ENCODE measurements around the gene CRIM1. TPM values are rescaled to one million over a fixed set of nuclear protein-coding genes. Genes with fewer than 3 reads are reported as not detected.

Gene CRIM1
- polyA plus RNA-seq, 2 of the 4 experiments (the other 2 are of a cell fraction): 127 to 208 TPM

GRCh38 chr2:36415381-36416022 lies 59.9 kb downstream of the CRIM1 start:
- CTCF ChIA-PET: interaction anchor here (0.9 to 4.1 kb wide), 6 partner anchors 7 to 91 kb away, joined by 4 to 18 read pairs (median 4); no protein-coding TSS in a partner anchor
- no peak for TF ChIP-seq SREBF2 (IDR thresholded peaks at IDR 0.05)
- TF ChIP-seq JUNB (IDR thresholded peaks at IDR 0.05): no peak
- TF ChIP-seq ATOH8 (CRISPR knock-in tag; IDR thresholded peaks at IDR 0.05; ENCODE audit: low read depth): no peak
- TF ChIP-seq CBX2 (IDR thresholded peaks at IDR 0.05; ENCODE audit: borderline replicate concordance, low read depth): no peak
- no peak for TF ChIP-seq MAZ (IDR thresholded peaks at IDR 0.05; ENCODE audit: borderline replicate concordance, low read depth, low read length)
- no peak for TF ChIP-seq CEBPB (IDR thresholded peaks at IDR 0.05)
- no peak for TF ChIP-seq FOSL2 (IDR thresholded peaks at IDR 0.05)
- no peak for TF ChIP-seq FOSL2 (CRISPR knock-in tag; IDR thresholded peaks at IDR 0.05)
- no peak for TF ChIP-seq RFX5 (IDR thresholded peaks at IDR 0.05)
- no peak for TF ChIP-seq NR3C1 (IDR thresholded peaks at IDR 0.05)
- TF ChIP-seq HEYL (CRISPR knock-in tag; IDR thresholded peaks at IDR 0.05): no peak
- TF ChIP-seq CHD2 (IDR thresholded peaks at IDR 0.05; ENCODE audit: low read length, partially characterized antibody): no peak
- no peak for TF ChIP-seq HOXA7 (CRISPR knock-in tag; IDR thresholded peaks at IDR 0.05)
- TF ChIP-seq MYC (IDR thresholded peaks at IDR 0.05; ENCODE audit: borderline replicate concordance, low read length): no peak
- no peak for TF ChIP-seq KDM5A (IDR thresholded peaks at IDR 0.05)
- WGBS (ENCODE audit: missing lambda C conversion rate): 85% methylated on average over 6 of the region's 6 CpGs
- no peak overlapping the region for H3K4me2 ChIP-seq
- ATAC-seq (0 out of 6 replicates have a peak, but pooled peaks of 1 of the 2 experiments have one; percentile 4), DNase-seq (ENCODE audit: low read depth in 1 of 2, low spot score in 1 of 2) (no peak), FAIRE-seq (no peak)
- peaks cover 100% of the 10 kb centered on the region for H3K4me1 ChIP-seq
- peak overlapping the region in 1 of 2 experiments; percentile 56; a peak in 3 of 6 replicates for H3K27ac ChIP-seq
- no peak overlapping the region for H3K4me3 ChIP-seq
- POLR2A ChIA-PET: interaction anchor here (0.5 kb wide), 1 partner anchor 50 kb away, joined by 3 read pairs; no protein-coding TSS in a partner anchor
- no peaks in the 10 kb centered on the region for H3K9me3 ChIP-seq

GRCh38 chr2:36416370-36417165 lies 61.0 kb downstream of the CRIM1 start:
- Histone ChIP-seq H3K27ac (peak overlapping the region in 1 of 2 experiments; percentile 56; a peak in 3 of 6 replicates), H3K4me1 (peaks cover 100% of the 10 kb centered on the region), H3K4me2 (no peak overlapping the region), H3K4me3 (no peak overlapping the region), H3K9me3 (no peaks in the 10 kb centered on the region)
- WGBS (ENCODE audit: missing lambda C conversion rate): 90% methylated on average over 8 of the region's 8 CpGs
- TF ChIP-seq HOXA7 (CRISPR knock-in tag; IDR thresholded peaks at IDR 0.05) (0 out of 2 replicates have a peak, but pooled peaks have one; percentile 73), KDM1A (IDR thresholded peaks at IDR 0.05; ENCODE audit: low read depth) (no peak), NFE2L2 (conservative IDR thresholded peaks at IDR 0.05; ENCODE audit: low read length) (no peak), FOSB (CRISPR knock-in tag; IDR thresholded peaks at IDR 0.05) (peak; percentile 52; the same call in 1 of the 2 replicates), PBX3 (IDR thresholded peaks at IDR 0.05) (no peak)
- FAIRE-seq: no peak
- no peak for DNase-seq (ENCODE audit: low read depth in 1 of 2, low spot score in 1 of 2)
- peak in 1 of 2 experiments; percentile 2; a peak in 2 of 6 replicates for ATAC-seq
- ChIA-PET CTCF (interaction anchor here (0.7 to 3.5 kb wide), 6 partner anchors 8 to 44 kb away, joined by 3 to 16 read pairs (median 3); no protein-coding TSS in a partner anchor), POLR2A (no interaction called here)

- Histone ChIP-seq H3K27ac (peak overlapping the region; percentile 47 to 64), H3K4me3 (no peak overlapping the region), H3K4me2 (peak overlapping the region; percentile 38), H3K9me3 (no peaks in the 10 kb centered on the region), H3K4me1 (peaks cover 93% of the 10 kb centered on the region)
- WGBS (ENCODE audit: missing lambda C conversion rate): 90% methylated on average over 6 of the region's 6 CpGs
- peak; percentile 65 for FAIRE-seq
- TF ChIP-seq CHD4 (IDR thresholded peaks at IDR 0.05; ENCODE audit: borderline replicate concordance) (no peak), POLR2AphosphoS2 (conservative IDR thresholded peaks at IDR 0.05; ENCODE audit: low read length) (peak; percentile 63)
- ChIA-PET CTCF (interaction anchor here (0.7 kb wide), 1 partner anchor 63 kb away, joined by 3 read pairs; no protein-coding TSS in a partner anchor), POLR2A (no interaction called here)
- DNase-seq (ENCODE audit: low read depth in 1 of 2, low spot score in 1 of 2): no peak
- peak in 1 of 2 experiments; percentile 21; a peak in 3 of 6 replicates for ATAC-seq
Measured at GRCh38 chr2:36420569-36421181, 65.1 kb downstream of the CRIM1 start.
